Endothelial cell of umbilical vein (primary cell): Measurements from ENCODE around the gene RAB3C.

Source experiments
- JUN ChIP-seq: IDR thresholded peaks from 2 replicates; pipeline ENCODE4 v1.6.1; 2011; ENCODE audit warnings: borderline replicate concordance, low read depth; ENCODE audit not compliant: insufficient read length, insufficient read depth
- MAX ChIP-seq: IDR thresholded peaks from 2 replicates; pipeline ENCODE4 v1.6.1; 2011; ENCODE audit not compliant: insufficient read depth, insufficient read length
- POLR2A ChIP-seq: IDR thresholded peaks from 2 replicates; pipeline ENCODE4 v1.6.1; 2012; ENCODE audit warnings: low read depth, mild to moderate bottlenecking, control low read depth, low read length
- POLR2AphosphoS5 ChIP-seq: IDR thresholded peaks from 2 replicates; pipeline ENCODE4 v1.6.1; 2012; ENCODE audit warnings: low read depth, mild to moderate bottlenecking, control low read depth, low read length, moderate library complexity; ENCODE audit not compliant: insufficient read depth
- TF ChIP-seq, protein P1 (sequence below), 2 donors: IDR thresholded peaks; 1 replicate in 1 of 2; 2 replicates in 1 of 2; pipeline ENCODE4 v1.5.1; 2011; ENCODE audit warnings: low read length in 2 of 2, mild to moderate bottlenecking in 2 of 2, moderate library complexity in 2 of 2, control low read depth in 1 of 2, inconsistent platforms in 1 of 2, low read depth in 1 of 2; ENCODE audit not compliant: insufficient read depth in 1 of 2; ENCODE audit errors: extremely low read depth in 1 of 2

DNA sequence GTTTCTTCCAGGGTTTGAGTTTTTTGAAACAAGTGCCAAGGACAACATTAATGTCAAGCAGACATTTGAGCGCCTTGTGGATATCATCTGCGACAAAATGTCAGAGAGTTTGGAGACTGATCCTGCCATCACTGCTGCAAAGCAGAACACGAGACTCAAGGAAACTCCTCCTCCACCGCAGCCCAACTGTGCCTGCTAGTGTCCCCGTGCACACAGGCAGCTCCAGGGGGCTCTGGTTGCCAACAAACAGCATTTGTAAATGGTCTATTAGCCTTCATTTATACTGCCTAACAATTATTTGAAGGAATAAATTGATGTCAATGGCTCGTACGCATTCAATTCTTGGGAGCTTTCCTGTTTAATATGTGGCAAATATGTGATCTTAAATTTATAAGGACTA lies 268.3 kb downstream of the RAB3C start:
- TF ChIP-seq POLR2A (no peak), POLR2AphosphoS5 (no peak), JUN (no peak), MAX (no peak)
- TF ChIP-seq, protein P1, sequence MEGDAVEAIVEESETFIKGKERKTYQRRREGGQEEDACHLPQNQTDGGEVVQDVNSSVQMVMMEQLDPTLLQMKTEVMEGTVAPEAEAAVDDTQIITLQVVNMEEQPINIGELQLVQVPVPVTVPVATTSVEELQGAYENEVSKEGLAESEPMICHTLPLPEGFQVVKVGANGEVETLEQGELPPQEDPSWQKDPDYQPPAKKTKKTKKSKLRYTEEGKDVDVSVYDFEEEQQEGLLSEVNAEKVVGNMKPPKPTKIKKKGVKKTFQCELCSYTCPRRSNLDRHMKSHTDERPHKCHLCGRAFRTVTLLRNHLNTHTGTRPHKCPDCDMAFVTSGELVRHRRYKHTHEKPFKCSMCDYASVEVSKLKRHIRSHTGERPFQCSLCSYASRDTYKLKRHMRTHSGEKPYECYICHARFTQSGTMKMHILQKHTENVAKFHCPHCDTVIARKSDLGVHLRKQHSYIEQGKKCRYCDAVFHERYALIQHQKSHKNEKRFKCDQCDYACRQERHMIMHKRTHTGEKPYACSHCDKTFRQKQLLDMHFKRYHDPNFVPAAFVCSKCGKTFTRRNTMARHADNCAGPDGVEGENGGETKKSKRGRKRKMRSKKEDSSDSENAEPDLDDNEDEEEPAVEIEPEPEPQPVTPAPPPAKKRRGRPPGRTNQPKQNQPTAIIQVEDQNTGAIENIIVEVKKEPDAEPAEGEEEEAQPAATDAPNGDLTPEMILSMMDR (IDR thresholded peaks at IDR 0.05; ENCODE audit: extremely low read depth in 1 of 2, insufficient read depth in 1 of 2, low read depth in 1 of 2, low read length in 2 of 2) = no peak
